Measurements from ENCODE around the gene TNRC6C.
A peak's percentile ranks its signal among the peaks of the same experiment; 100 is the strongest.

TNRC6C gene

DNA sequence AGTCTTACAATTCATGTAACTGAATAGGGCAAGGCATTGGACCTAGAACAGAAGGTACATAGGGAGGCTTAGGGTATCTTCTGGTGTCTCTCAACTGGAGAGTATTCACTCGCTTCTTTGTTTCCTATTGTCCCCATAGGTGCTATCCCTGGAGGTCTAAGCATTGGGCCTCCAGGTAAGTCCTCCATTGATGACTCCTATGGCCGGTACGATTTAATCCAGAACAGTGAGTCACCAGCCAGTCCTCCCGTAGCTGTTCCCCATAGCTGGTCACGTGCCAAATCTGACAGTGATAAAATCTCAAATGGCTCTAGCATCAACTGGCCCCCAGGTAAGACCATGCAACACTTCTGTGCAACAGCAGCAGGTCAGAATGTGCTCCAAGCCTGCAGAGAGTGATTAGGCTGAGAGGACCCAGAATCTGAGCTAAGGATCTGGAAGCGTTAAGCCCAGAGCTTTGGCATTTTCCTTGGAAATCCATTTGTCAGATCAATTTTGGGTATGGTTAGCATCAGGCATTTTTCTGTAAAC, 134.4 kb downstream of the TNRC6C start:
- DNase-seq, result no peak

GRCh38 chr17:78095035-78095434, 136.5 kb downstream of the TNRC6C start:
- no peak for DNase-seq

- DNase-seq, result no peak
Observed at GRCh38 chr17:78096093-78096492, 137.6 kb downstream of the TNRC6C start.

GRCh38 chr17:78101112-78101511, 142.6 kb downstream of the TNRC6C start:
- DNase-seq, result no peak

DNA sequence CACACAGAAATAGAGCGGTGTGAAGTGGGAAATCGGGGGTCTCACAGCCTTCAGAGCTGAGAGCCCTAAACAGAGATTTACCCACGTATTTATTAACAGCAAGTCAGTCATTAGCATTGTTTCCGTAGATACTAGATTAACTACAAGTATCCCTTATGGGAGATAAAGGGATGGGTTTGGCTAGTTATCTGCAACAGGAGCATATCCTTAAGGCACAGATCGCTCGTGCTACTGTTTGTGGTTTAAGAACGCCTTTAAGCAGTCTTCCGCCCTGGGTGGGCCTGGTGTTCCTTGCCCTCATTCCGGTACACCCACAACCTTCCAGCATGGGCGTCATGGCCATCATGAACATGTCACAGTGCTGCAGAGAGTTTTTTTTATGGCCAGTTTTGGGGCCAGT, 143.0 kb downstream of the TNRC6C start:
- no peak for DNase-seq

DNA sequence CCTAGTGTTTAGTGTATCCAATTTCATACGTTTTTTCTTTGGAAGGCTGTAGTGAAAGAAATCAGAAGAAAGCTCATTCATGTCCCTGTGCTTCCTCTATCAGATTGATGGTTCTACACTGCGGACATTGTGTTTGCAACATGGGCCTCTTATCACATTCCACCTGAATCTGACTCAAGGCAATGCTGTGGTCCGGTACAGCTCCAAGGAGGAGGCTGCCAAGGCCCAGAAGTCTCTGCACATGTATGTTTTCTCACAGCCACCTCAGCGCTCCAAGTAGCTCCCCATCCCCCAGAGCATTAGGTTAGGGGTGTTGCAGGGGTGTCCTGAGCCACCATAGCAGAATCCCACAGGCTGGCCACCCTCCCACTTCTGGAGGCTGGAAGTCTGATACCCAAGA, 144.8 kb downstream of the TNRC6C start:
- no peak for DNase-seq

DNA sequence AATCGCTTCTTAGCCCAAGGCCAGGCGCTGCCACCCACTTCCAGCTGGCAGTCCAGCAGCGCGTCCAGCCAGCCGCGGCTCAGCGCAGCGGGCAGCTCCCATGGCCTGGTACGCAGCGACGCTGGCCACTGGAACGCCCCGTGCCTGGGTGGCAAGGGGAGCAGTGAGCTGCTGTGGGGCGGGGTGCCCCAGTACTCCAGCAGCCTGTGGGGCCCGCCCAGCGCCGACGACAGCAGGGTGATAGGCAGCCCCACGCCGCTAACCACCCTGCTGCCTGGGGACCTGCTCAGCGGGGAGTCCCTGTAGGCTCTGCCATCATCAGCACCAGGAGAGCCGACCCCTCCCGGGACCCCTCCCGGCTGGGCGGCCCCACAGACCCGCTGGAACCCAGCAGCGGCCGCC, 146.0 kb downstream of the TNRC6C start:
- DNase-seq, result no peak

DNA sequence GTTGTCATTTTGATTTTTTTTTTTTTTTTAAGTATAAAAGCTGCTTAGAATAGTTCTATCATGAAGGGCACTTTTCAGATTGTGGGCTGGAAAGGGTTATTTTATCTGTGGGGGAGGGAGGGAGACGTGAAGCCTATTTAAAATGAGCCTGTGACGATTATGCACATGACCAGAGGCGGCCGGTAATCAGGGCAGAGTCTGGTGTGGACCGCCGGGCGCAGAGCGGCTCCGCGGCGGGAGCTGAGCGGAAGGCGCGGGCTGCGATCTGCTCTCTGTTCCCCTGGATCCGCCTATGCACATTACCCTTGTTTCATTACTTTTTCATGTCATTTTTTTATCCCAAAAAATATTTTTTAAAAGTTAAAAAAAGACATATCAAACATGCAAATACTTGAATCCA, 146.6 kb downstream of the TNRC6C start:
- no peak for DNase-seq

- DNase-seq, result no peak
Observed at GRCh38 chr17:78105551-78105950, 147.0 kb downstream of the TNRC6C start.

DNA sequence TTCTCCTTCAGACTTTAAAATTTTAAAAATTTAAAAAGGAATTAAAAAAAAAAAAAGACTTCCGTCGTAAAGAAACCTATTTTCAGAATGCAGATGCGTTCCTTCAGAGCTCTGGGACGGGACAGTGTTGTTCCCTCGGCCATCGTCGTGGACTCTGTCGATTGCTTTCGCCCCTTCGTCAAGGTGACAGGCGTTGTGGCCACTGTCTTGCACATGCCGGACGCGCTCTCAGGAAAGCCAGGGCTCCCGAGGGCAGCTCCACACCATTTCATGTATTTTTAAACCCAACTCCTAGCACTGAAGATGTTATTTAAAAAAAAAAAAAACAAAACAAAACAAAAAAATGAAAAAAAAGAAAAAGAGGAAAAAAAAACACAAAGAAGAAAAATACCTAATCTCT, 147.7 kb downstream of the TNRC6C start:
- no peak for DNase-seq

GRCh38 chr17:78107457-78107856, 149.0 kb downstream of the TNRC6C start:
- DNase-seq, result no peak

DNA sequence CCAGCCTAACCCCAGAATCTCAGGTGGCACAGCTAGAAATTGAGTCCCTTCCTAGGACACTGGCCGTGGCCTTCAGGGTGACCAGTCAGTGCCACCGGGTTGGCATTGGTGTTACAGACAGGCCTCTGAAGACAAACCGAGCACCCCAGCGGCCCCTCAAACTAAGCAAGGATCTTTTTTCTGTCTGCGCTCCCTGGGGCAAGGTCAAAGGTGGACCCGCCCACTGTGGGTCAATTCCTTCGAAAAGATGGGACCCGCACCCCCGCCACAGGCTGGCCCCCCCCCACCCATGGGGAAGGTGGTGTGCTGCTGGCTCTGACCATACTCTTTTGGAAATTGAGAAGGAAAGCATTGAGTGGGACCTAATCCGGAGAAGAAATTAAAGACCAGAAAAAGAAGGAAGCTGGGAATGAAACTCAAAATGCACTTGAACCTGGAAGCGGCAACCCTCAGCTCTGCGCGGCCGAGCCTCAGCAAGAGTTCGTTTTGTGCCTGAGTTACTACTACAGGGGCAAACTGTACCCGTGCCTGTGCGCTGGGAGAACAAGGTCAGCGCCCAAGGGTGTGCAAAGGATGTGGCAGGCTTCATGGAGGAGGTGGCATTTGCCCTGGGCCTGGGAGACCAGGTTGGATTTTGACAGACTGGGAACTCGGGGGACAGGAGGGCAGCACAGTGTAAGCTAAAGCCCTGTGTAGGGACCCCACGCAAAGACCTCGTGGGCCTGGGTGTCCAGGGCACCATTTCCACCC, 149.6 kb downstream of the TNRC6C start:
- no peak for DNase-seq

- no peak for DNase-seq
Observed at GRCh38 chr17:78108726-78109488, 150.4 kb downstream of the TNRC6C start.

DNA sequence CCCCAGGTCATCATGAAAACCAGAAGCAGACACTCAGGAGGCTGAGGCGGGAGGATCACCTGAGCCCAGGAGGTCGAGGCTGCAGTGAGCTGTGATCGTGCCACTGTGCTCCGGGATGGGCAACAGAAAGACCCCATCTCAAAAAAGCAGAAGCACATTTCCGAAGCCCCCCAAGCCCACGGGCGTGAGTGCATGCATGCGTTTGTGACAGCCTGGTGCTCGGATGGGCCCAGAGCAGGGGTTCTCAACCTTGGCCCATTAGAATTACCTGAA, 150.9 kb downstream of the TNRC6C start:
- no peak for DNase-seq

- peak; percentile 19 for DNase-seq
Observed at GRCh38 chr17:78110363-78111015, 152.0 kb downstream of the TNRC6C start.

DNA sequence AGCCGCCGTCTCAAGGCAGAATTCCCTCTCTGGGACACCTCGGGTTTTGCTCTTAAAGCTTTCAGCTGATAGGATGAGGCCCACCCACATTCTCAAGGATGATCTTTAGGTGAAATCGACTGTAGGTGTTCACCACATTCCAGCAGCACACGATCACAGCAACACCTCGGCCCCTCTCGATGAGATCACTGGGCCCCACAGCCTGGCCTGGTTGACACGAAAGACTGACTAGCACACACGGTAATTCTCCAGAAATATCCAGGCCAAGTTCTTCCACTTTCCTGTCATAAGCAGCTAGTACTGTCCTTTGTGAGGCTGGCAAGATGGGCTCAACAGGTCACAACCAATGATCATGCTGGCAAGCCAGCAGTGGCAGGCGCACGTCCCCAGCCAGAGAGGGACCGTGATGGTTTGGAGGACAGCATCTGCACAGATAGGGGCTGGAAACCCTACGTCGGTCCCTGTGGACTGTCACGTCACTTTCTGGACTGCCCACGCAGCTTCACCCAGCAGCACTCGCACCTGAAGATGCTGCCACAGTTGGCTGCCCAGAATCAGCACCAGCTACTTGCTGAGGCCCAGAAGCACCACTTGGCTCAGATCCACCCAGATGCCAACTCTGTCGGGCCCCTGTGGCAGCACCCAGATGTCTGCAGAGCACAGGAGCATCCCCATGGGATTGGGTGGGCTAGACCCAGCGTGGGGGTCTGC, 152.7 kb downstream of the TNRC6C start:
- no peak for DNase-seq

GRCh38 chr17:78111727-78112517, 153.4 kb downstream of the TNRC6C start:
- no peak for DNase-seq

GRCh38 chr17:78112518-78113471, 154.3 kb downstream of the TNRC6C start:
- DNase-seq, result peak; percentile 81

DNA sequence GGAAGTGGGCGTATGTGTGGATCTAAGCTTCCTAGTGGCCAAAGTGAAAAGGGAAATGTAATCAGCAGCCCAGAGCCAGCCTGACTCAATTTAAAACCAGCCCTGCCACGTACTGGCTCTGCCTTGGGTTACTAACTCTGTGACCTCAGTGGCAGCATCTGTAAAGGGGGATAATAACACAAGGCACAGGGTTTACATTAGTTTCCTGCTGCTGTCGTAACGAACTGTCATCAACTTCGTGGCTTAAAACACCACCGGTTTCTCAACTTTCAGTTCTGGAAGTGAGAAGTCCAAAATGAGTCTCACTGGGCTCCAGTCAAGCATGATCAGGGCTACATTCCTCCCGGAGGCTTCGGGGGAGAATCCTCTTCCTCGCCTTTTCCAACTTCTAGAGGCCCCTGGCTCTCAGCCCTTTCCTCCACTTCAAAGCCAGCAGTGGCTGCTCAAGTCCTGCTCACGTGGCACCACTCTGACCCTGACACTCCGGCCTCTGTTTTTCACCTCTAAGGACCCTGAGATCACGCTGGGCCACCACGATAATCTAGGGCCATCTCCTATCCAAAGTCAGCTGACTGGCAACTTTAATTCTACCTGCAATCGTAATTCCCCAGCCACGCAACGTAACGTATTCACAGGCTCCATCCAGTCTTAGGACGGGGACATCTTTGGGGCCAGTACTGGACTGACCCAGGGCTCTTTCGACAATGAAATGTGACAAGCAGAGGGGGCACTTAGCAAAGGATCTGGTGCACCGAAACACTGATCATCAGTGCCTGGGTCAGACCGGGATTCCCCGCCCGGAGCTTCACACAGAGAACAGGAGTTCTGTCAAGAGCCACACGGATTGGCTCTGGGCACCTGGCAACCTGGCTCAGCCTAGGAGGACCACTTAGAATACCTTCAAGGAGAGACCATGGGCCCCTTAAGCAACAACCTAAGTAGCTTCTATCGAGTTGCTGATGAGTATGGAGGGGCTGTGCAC, 155.6 kb downstream of the TNRC6C start:
- no peak for DNase-seq

All from midbrain (tissue), 1 donor.